Sigmoid colon (tissue), 7 donors: ENCODE results near the gene USB1. TPM values are rescaled to one million over a fixed set of nuclear protein-coding genes. Genes with fewer than 3 reads are reported as not detected.

Experiments
- DNase-seq: peaks from one replicate; pipeline ENCODE4 v3.0.0-alpha.2; 2019
- H3K27ac ChIP-seq, 4 donors: fragments of 200-600 bp; sonication (generic); one replicate each; pipeline ENCODE4 v1.5.1; 2016 to 2019; ENCODE audit warnings: mild to moderate bottlenecking in 1 of 4
- H3K27me3 ChIP-seq, 3 donors: fragments of 200-600 bp; sonication (generic); one replicate each; pipeline ENCODE4 v1.5.1; 2019; ENCODE audit warnings: mild to moderate bottlenecking in 1 of 3
- H3K36me3 ChIP-seq, 4 donors: fragments of 200-600 bp; sonication (generic); one replicate each; pipeline ENCODE4 v1.5.1; 2016 to 2019
- H3K4me1 ChIP-seq, 4 donors: fragments of 200-600 bp; sonication (generic); one replicate each; pipeline ENCODE4 v1.5.1; 2017 to 2019
- H3K4me3 ChIP-seq, 4 donors: fragments of 200-600 bp; sonication (generic); one replicate each; pipeline ENCODE4 v1.5.1; 2017 to 2019; ENCODE audit warnings: mild to moderate bottlenecking in 2 of 4, moderate library complexity in 1 of 4
- H3K9me3 ChIP-seq, 4 donors: fragments of 200-600 bp in 3 of 4; sonication (generic) in 3 of 4; one replicate each; pipeline versions ENCODE4 v1.5.1 to v1.6.1; 2013 to 2019
- EP300 ChIP-seq, 4 donors: sonication (generic); formaldehyde crosslinking; IDR thresholded peaks; one replicate each; pipeline ENCODE4 v1.6.1; 2017; ENCODE audit warnings: antibody characterized with exemption in 4 of 4
- POLR2A ChIP-seq, 2 donors: fragments of 450-650 bp; IDR thresholded peaks; one replicate each; pipeline ENCODE4 v1.6.1; 2016; ENCODE audit warnings: antibody characterized with exemption in 2 of 2, mild to moderate bottlenecking in 2 of 2, moderate library complexity in 2 of 2
- POLR2AphosphoS5 ChIP-seq, 4 donors: sonication (generic); formaldehyde crosslinking; IDR thresholded peaks; one replicate each; pipeline ENCODE4 v1.6.1; 2017; ENCODE audit warnings: antibody characterized with exemption in 4 of 4
- WGBS, 2 donors: extraction: QIAGEN DNeasy Blood & Tissue Kit; methylation state at CpG; one replicate each; pipeline ENCODE4 v1.1.7; 2013; 5-methylcytosine and 5-hydroxymethylcytosine counted together
- intact Hi-C: fragments of 100-400 bp; cut with DNase I; formaldehyde crosslinking; loops from one replicate; pipeline ENCODE4 v1.15.1; 2023
- polyA plus RNA-seq, 3 donors: library from polyadenylated mRNA; stranded (reverse); fragments of 200-250 nt; gene quantifications; one replicate each; pipeline ENCODE4 v1.2.3, GENCODE V29; 2013
- total RNA-seq, 4 donors: library from RNA; depleted of rRNA; stranded (reverse); fragments of >200 nt; gene quantifications; one replicate each; pipeline ENCODE4 v1.1.0, GENCODE V29; 2016
- TF ChIP-seq, protein P1 (sequence below), 4 experiments: fragments of 450-650 bp in 3 of 4; fragments of 200-600 bp in 1 of 4; IDR thresholded peaks; one replicate each; pipeline ENCODE4 v1.5.1; 2016 to 2019; ENCODE audit warnings: antibody characterized with exemption in 4 of 4, mild to moderate bottlenecking in 3 of 4, moderate library complexity in 2 of 4
- donor health status: healthy with polysubstance abuse.
- donor health status: Bipolar disorder and iron deficiency.
- donor health status: healthy.

The USB1 gene
- total and polyA plus RNA-seq, 7 donors: 19.9 to 44.9 (median 36.6) TPM

DNA sequence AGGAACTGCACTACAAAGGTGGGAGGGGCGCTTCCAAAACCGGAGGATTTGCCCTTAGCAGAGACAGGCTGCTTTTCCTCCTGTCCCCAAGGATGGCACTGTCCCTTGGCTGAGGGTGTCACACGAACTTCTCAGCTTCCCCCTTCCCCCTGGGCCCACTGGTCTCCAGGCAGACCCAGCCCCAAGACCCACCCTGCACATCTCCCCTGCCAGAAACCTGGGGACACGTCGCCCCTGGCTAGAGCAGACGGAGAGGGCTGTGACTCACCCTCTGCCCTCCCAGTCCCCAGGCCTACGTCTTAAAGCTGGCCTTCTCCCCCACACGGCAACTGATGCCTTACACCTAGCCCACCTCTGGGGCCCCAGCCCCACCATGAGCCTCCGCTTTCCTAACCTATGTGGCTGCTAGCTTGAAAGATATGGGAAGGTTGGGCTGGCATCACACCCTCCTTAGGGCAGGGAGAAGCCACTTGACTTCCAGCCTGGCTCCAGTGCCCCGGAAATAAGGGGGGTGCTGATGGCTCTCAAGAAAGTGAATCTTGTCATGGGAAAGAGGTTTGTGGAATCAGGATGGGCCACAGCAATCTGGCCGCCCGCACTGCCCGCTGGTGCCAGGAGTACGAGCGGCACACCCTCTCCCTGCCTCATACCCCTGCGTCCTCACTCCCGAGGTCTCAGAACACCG is 5.3 kb upstream of the USB1 start:
- WGBS, 2 donors: 93 to 94% methylated on average over 18 of the region's 18 CpGs
- TF ChIP-seq, protein P1, sequence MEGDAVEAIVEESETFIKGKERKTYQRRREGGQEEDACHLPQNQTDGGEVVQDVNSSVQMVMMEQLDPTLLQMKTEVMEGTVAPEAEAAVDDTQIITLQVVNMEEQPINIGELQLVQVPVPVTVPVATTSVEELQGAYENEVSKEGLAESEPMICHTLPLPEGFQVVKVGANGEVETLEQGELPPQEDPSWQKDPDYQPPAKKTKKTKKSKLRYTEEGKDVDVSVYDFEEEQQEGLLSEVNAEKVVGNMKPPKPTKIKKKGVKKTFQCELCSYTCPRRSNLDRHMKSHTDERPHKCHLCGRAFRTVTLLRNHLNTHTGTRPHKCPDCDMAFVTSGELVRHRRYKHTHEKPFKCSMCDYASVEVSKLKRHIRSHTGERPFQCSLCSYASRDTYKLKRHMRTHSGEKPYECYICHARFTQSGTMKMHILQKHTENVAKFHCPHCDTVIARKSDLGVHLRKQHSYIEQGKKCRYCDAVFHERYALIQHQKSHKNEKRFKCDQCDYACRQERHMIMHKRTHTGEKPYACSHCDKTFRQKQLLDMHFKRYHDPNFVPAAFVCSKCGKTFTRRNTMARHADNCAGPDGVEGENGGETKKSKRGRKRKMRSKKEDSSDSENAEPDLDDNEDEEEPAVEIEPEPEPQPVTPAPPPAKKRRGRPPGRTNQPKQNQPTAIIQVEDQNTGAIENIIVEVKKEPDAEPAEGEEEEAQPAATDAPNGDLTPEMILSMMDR (IDR thresholded peaks at IDR 0.05): no peak
- TF ChIP-seq POLR2AphosphoS5 (IDR thresholded peaks at IDR 0.05) (no peak), POLR2A (IDR thresholded peaks at IDR 0.05) (no peak)
- Histone ChIP-seq H3K27ac (no peak overlapping the region), H3K4me3 (no peak overlapping the region), H3K9me3 (no peaks in the 10 kb centered on the region), H3K4me1 (peaks cover 0 to 40% (median 21%) of the 10 kb centered on the region in 4 donors), H3K27me3 (no peaks in the 10 kb centered on the region), H3K36me3 (peaks cover 7 to 43% (median 27%) of the 10 kb centered on the region in 4 donors)
- no peak for DNase-seq
- intact Hi-C loops: no loop called here

DNA sequence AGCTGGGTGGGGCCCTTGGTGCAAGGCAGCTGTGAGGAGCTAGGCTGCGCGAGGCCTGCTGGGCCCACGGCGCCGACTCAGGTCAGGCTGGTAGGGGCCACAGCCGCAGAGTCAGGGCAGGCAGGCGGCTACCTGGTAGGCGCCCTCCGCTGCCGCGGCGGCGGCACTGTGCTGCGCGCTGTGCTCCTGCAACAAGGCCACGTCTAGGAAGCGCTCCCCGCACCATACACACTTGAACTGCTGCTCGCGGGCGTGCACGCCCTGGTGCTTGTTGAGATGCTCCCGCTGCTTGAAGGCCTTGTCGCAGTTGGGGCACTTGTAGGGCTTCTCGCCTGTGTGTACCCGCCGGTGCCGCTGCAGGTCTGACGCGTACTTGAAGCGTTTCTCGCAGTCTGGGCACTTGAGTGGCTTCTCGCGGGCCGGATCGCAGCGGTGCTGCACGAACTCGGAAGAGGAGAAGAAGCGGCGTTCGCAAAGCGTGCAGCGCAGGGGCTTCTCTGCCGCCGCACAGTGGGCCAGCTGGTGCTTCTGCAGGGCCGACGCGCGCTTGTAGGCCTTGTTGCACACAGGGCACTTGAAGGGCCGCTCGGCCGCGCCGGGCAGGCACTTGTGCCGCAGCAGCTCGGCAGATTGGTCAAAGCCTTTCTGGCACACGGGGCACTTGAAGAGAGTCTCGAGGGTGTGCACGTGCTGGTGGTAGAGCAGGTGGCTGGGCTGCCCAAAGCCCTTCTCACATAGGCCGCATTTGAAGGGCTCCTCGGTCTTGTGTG is 4.6 kb upstream of the USB1 start:
- Histone ChIP-seq H3K27ac (no peak overlapping the region), H3K4me1 (peaks cover 0 to 45% (median 23%) of the 10 kb centered on the region in 4 donors), H3K36me3 (peaks cover 7 to 43% (median 27%) of the 10 kb centered on the region in 4 donors), H3K4me3 (no peak overlapping the region), H3K9me3 (no peaks in the 10 kb centered on the region), H3K27me3 (no peaks in the 10 kb centered on the region)
- TF ChIP-seq, protein P1 (IDR thresholded peaks at IDR 0.05): no peak
- no peak for TF ChIP-seq EP300 (IDR thresholded peaks at IDR 0.05)
- TF ChIP-seq POLR2A (IDR thresholded peaks at IDR 0.05): no peak
- TF ChIP-seq POLR2AphosphoS5 (IDR thresholded peaks at IDR 0.05): no peak
- 97 to 98% methylated on average over 62 of the region's 62 CpGs for WGBS, 2 donors
- intact Hi-C loops: no loop called here
- no peak for DNase-seq

DNA sequence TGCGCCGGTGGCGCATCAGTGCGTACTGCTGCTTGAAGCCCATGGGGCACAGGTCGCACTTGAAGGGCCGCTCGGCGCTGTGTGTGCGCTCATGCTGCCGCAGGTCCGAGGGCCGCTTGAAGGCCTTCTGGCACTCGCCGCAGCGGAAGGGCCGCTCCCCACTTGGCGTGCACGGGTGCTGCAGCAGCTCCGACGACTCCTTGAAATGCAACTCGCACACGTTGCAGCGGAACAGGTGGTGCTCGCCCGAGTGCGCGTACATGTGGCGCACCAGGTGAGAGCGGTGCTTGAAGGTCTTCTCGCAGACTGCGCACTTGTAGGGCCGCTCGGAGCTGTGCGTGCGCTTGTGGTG is 4.1 kb upstream of the USB1 start:
- DNase-seq: no peak
- H3K4me1 ChIP-seq: peaks cover 0 to 51% (median 28%) of the 10 kb centered on the region in 4 donors
- no peaks in the 10 kb centered on the region for H3K9me3 ChIP-seq

DNA sequence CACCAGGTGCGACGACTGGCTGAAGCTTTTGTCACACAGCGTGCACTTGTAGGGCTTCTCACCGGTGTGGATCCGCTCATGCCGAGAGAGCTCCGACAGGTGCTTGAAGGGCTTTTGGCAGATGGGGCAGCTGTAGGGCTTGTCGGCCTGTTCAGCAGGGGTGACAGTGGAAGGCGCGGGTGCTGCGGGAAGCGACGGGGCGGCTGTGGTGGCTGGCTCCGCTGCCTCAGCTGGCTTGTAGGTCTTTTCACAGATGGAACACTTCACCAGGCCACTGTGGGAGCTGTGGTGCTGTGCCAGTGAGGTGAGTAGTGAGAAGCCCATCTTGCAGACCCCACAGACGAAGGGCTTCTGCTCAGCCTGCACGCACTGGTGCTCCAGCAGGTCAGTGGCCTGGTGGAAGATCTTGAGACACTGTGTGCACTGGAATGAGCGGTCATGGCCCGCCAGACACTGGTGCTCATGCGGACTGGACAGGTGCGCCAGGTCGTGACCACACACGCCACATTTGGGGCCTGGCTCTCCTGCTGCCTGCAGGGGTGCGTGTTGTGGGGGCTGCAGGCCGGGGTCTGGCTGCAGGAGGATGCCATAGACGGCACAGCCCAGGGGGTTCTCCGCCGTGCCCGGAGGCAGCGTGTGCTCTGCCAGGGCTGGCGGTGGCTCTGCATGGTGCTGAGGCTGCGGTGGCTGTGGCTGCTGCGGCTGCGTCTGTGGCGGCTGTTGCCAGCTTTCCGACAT is 3.5 kb upstream of the USB1 start:
- no peak for TF ChIP-seq EP300 (IDR thresholded peaks at IDR 0.05)
- TF ChIP-seq POLR2A (IDR thresholded peaks at IDR 0.05): no peak
- TF ChIP-seq POLR2AphosphoS5 (IDR thresholded peaks at IDR 0.05): no peak
- TF ChIP-seq, protein P1 (IDR thresholded peaks at IDR 0.05): no peak

More for the DNA sequence above, 4.1 kb upstream of the USB1 start:
- H3K27me3 ChIP-seq: no peaks in the 10 kb centered on the region
- no peak overlapping the region for H3K27ac ChIP-seq
- intact Hi-C loops: no loop called here
- peaks cover 7 to 43% (median 27%) of the 10 kb centered on the region in 4 donors for H3K36me3 ChIP-seq
- 97 to 98% methylated on average over 35 of the region's 35 CpGs for WGBS, 2 donors
- H3K4me3 ChIP-seq: no peak overlapping the region
- TF ChIP-seq POLR2A (IDR thresholded peaks at IDR 0.05): no peak
- TF ChIP-seq, protein P1 (IDR thresholded peaks at IDR 0.05): no peak
- no peak for TF ChIP-seq POLR2AphosphoS5 (IDR thresholded peaks at IDR 0.05)
- no peak for TF ChIP-seq EP300 (IDR thresholded peaks at IDR 0.05)

More for the DNA sequence above, 3.5 kb upstream of the USB1 start:
- intact Hi-C loops: no loop called here
- H3K4me1 ChIP-seq: peaks cover 0 to 53% (median 28%) of the 10 kb centered on the region in 4 donors
- 96% methylated on average over 36 of the region's 36 CpGs for WGBS, 2 donors
- H3K36me3 ChIP-seq: peaks cover 7 to 46% (median 27%) of the 10 kb centered on the region in 4 donors
- H3K4me3 ChIP-seq: no peak overlapping the region
- no peak overlapping the region for H3K27ac ChIP-seq
- no peaks in the 10 kb centered on the region for H3K27me3 ChIP-seq
- H3K9me3 ChIP-seq: no peaks in the 10 kb centered on the region
- DNase-seq: no peak
